Progenitor cell of endocrine pancreas (in vitro differentiated cells): Measurements from ENCODE around the gene DRP2. TPM values are rescaled to one million over a fixed set of nuclear protein-coding genes. Genes with fewer than 3 reads are reported as not detected.

Experiments used
- DNase-seq: peaks from one replicate; pipeline ENCODE4 v3.0.0; 2021; ENCODE audit warnings: low spot score; ENCODE audit not compliant: unreplicated experiment
- H3K27ac Mint-ChIP-seq: 2 replicates; pipeline ENCODE4 v1.8.0; 2021; ENCODE audit warnings: mild to moderate bottlenecking, moderate library complexity, mixed read lengths
- H3K27me3 Mint-ChIP-seq: 2 replicates; pipeline ENCODE4 v1.8.0; 2021; ENCODE audit warnings: mixed read lengths
- H3K36me3 Mint-ChIP-seq: 2 replicates; pipeline ENCODE4 v1.8.0; 2022; ENCODE audit warnings: mixed read lengths; ENCODE audit not compliant: insufficient read depth
- H3K4me1 Mint-ChIP-seq: 2 replicates; pipeline ENCODE4 v1.8.0; 2021; ENCODE audit warnings: low read depth, mixed read lengths
- H3K4me3 Mint-ChIP-seq: 2 replicates; pipeline ENCODE4 v1.8.0; 2021; ENCODE audit warnings: low read depth, mild to moderate bottlenecking, moderate library complexity, mixed read lengths
- H3K9me3 Mint-ChIP-seq: 2 replicates; pipeline ENCODE4 v1.8.0; 2021; ENCODE audit warnings: low read depth, mixed read lengths
- CTCF ChIP-seq: fragments of 200-600 bp; sonication (generic); IDR thresholded peaks from one replicate; pipeline ENCODE4 v1.5.0; 2021; ENCODE audit warnings: antibody characterized with exemption, mild to moderate bottlenecking; ENCODE audit not compliant: unreplicated experiment
- total RNA-seq: library from RNA; stranded (reverse); gene quantifications from 2 replicates; pipeline ENCODE4 v1.2.1, GENCODE V29; 2021

Gene DRP2
- total RNA-seq, 1 donor from 2014 or later = 0.29 TPM

- DNase-seq = peak; percentile 32
These were observed 28.3 kb upstream of the DRP2 start for GRCh38 chrX:101191217-101191750.

GRCh38 chrX:101195442-101196173 lies 24.0 kb upstream of the DRP2 start:
- Mint-ChIP-seq H3K4me3 (no peak overlapping the region), H3K9me3 (peaks cover 6% of the 10 kb centered on the region), H3K4me1 (no peaks in the 10 kb centered on the region), H3K27ac (no peak overlapping the region), H3K27me3 (no peaks in the 10 kb centered on the region), H3K36me3 (no peaks in the 10 kb centered on the region)
- no peak for DNase-seq
- TF ChIP-seq CTCF = no peak

More at GRCh38 chrX:101191217-101191750, 28.3 kb upstream of the DRP2 start:
- peak overlapping the region; percentile 59 for H3K4me3 Mint-ChIP-seq
- no peak for TF ChIP-seq CTCF
- no peak overlapping the region for H3K27ac Mint-ChIP-seq
- H3K4me1 Mint-ChIP-seq = no peaks in the 10 kb centered on the region
- H3K27me3 Mint-ChIP-seq = no peaks in the 10 kb centered on the region
- peaks cover 24% of the 10 kb centered on the region for H3K9me3 Mint-ChIP-seq
- H3K36me3 Mint-ChIP-seq = no peaks in the 10 kb centered on the region

- peaks cover 3% of the 10 kb centered on the region for H3K4me1 Mint-ChIP-seq
- TF ChIP-seq CTCF = no peak
- no peak overlapping the region for H3K27ac Mint-ChIP-seq
- H3K27me3 Mint-ChIP-seq = no peaks in the 10 kb centered on the region
- peaks cover 10% of the 10 kb centered on the region for H3K9me3 Mint-ChIP-seq
- H3K4me3 Mint-ChIP-seq = no peak overlapping the region
- no peak for DNase-seq
- H3K36me3 Mint-ChIP-seq = no peaks in the 10 kb centered on the region
These were observed 15.7 kb upstream of the DRP2 start for GRCh38 chrX:101203761-101204351.

GRCh38 chrX:101206471-101206870 lies 13.1 kb upstream of the DRP2 start:
- no peak overlapping the region for H3K4me3 Mint-ChIP-seq
- DNase-seq = no peak

More at GRCh38 chrX:101206471-101206870, 13.1 kb upstream of the DRP2 start:
- no peaks in the 10 kb centered on the region for H3K27me3 Mint-ChIP-seq
- peak; percentile 49 for TF ChIP-seq CTCF
- no peaks in the 10 kb centered on the region for H3K36me3 Mint-ChIP-seq
- peaks cover 3% of the 10 kb centered on the region for H3K4me1 Mint-ChIP-seq
- H3K9me3 Mint-ChIP-seq = peaks cover 8% of the 10 kb centered on the region
- H3K27ac Mint-ChIP-seq = no peak overlapping the region
